Esophagus squamous epithelium (tissue), 4 donors: Measurements from ENCODE around the gene APP.

ENCODE experiments used
- CTCF ChIP-seq, 6 experiments: fragments of 450-650 bp in 4 of 6; fragments of 200-600 bp in 2 of 6; sonication (generic) in 2 of 6; IDR thresholded peaks; one replicate each; pipeline ENCODE4 v1.5.1; 2016 to 2019; ENCODE audit warnings: antibody characterized with exemption in 6 of 6, mild to moderate bottlenecking in 4 of 6, moderate library complexity in 4 of 6
- POLR2A ChIP-seq, 4 donors: fragments of 450-650 bp; IDR thresholded peaks; one replicate each; pipeline ENCODE4 v1.6.1; 2017; ENCODE audit warnings: antibody characterized with exemption in 4 of 4, mild to moderate bottlenecking in 4 of 4, moderate library complexity in 3 of 4

GRCh38 chr21:25927195-25927880 lies 243.2 kb downstream of the APP start:
- no peak for TF ChIP-seq CTCF (IDR thresholded peaks at IDR 0.05)
- no peak for TF ChIP-seq POLR2A (IDR thresholded peaks at IDR 0.05)
